Esophagus mucosa (tissue), 1 donor: Measurements from ENCODE around the gene SLC7A5. TPM values are rescaled to one million over a fixed set of nuclear protein-coding genes. Genes with fewer than 3 reads are reported as not detected.
A peak's percentile ranks its signal among the peaks of the same experiment; 100 is the strongest.
"Not testable (repeated sequence)": the region's sequence is repeated elsewhere in the genome, so short reads cannot be mapped to it uniquely, and the experiment has no call there.

Experiments used
- ATAC-seq: fragments of 200-7000 bp; cut with Tn5 transposase; one replicate; pipeline ENCODE4 v1.9.1; 2020
- total RNA-seq: library from RNA; stranded (reverse); gene quantifications from one replicate; pipeline ENCODE4 v1.2.4, GENCODE V29; 2023
- donor health status: DM: yes; HTN: yes; CAD: no.

Gene SLC7A5
- total RNA-seq, 1 donor from 2014 or later = 198 TPM

- ATAC-seq = peak; percentile 71
Observed at GRCh38 chr16:87790292-87791100, 78.8 kb downstream of the SLC7A5 start.

- ATAC-seq = peak; percentile 97
Observed at GRCh38 chr16:87789437-87790291, 79.6 kb downstream of the SLC7A5 start.

GRCh38 chr16:87788730-87789436 is 80.4 kb downstream of the SLC7A5 start:
- not testable (repeated sequence) for ATAC-seq

- not testable (repeated sequence) for ATAC-seq
Observed at GRCh38 chr16:87787451-87788091, 81.7 kb downstream of the SLC7A5 start.

GRCh38 chr16:87784812-87785211 is 84.5 kb downstream of the SLC7A5 start:
- ATAC-seq = no peak

GRCh38 chr16:87782033-87782432 is 87.3 kb downstream of the SLC7A5 start:
- no peak for ATAC-seq

- no peak for ATAC-seq
Observed at GRCh38 chr16:87780385-87780989, 88.8 kb downstream of the SLC7A5 start.

Other genes with a start within 250 kb of the SLC7A5 start
- gene KLHDC4, start 103.5 kb downstream of the SLC7A5 start, total RNA-seq = 20.4 TPM
- gene CA5A, start 67.0 kb upstream of the SLC7A5 start, total RNA-seq = not detected
- 9.6 TPM for gene BANP, start 81.9 kb upstream of the SLC7A5 start, total RNA-seq